Endothelial cell of umbilical vein (primary cell): ENCODE results near the gene SLCO3A1. TPM values are rescaled to one million over a fixed set of nuclear protein-coding genes. Genes with fewer than 3 reads are reported as not detected.

ENCODE experiments used
- BruUV-seq: library from RNA; stranded (reverse); fragments of 400-500 nt; replicated peaks from 2 replicates; lab custom pipeline; 2021; lab: Mats Ljungman, UMichigan
- CTCF ChIA-PET: fragments of 300-600, 350-600 bp; sonication (Branson Sonifier 250); formaldehyde crosslinking; loops from one replicate; lab custom pipeline; 2021; ENCODE audit warnings: antibody characterized with exemption, inconsistent platforms; lab: Charles Lee
- POLR2A ChIA-PET: fragments of 300-600, 350-600 bp; sonication (Branson Sonifier 250); formaldehyde crosslinking; loops from one replicate; lab custom pipeline; 2021; ENCODE audit warnings: antibody characterized with exemption, inconsistent platforms; lab: Charles Lee
- DNase-seq: peaks from one replicate; pipeline ENCODE4 v3.0.0-alpha.2; 2011; ENCODE audit warnings: low read depth, low spot score
- FAIRE-seq: peaks from 2 replicates; lab custom pipeline; 2011; peaks lifted over from hg19 to GRCh38; lab: Jason Lieb, UNC
- H2AFZ ChIP-seq: 2 replicates; pipeline ENCODE4 v1.6.0; 2012; ENCODE audit warnings: low read depth, low read length, control low read depth, inconsistent platforms
- H3K27ac ChIP-seq: 2 replicates; pipeline ENCODE4 v1.5.1; 2011; ENCODE audit warnings: low read depth, mild to moderate bottlenecking, control low read depth, low read length, moderate library complexity; ENCODE audit not compliant: insufficient read depth
- H3K27me3 ChIP-seq, 2 experiments: 2 replicates each; pipeline versions ENCODE4 v1.6.0 to v1.6.1; 2011; ENCODE audit warnings: low read length in 2 of 2, mixed read lengths in 1 of 2; ENCODE audit not compliant: control insufficient read depth in 2 of 2, insufficient read depth in 2 of 2
- H3K36me3 ChIP-seq, 2 experiments: 2 replicates in 1 of 2; 3 replicates in 1 of 2; pipeline ENCODE4 v1.5.1; 2011; ENCODE audit warnings: low read length in 2 of 2, mild to moderate bottlenecking in 1 of 2, moderate library complexity in 1 of 2; ENCODE audit not compliant: control insufficient read depth in 2 of 2, insufficient read depth in 2 of 2; ENCODE audit errors: extremely low read depth in 1 of 2
- H3K4me1 ChIP-seq: 3 replicates; pipeline ENCODE4 v1.5.1; 2011; ENCODE audit warnings: mild to moderate bottlenecking, low read length; ENCODE audit not compliant: control insufficient read depth, insufficient read depth; ENCODE audit errors: extremely low read depth
- H3K4me2 ChIP-seq: 2 replicates; pipeline ENCODE4 v1.6.1; 2011; ENCODE audit warnings: low read length, control low read depth, mixed read lengths; ENCODE audit not compliant: insufficient read depth
- H3K4me3 ChIP-seq, 3 experiments: fragments of 200-600 bp in 1 of 3; sonication (generic), shearing (Covaris generic) in 1 of 3; replicated peaks in 1 of 3; 2 replicates each; pipeline ENCODE4 v1.5.1; 2011 to 2016; ENCODE audit warnings: control low read depth in 3 of 3, low read length in 3 of 3, mild to moderate bottlenecking in 2 of 3, inconsistent platforms in 1 of 3, low read depth in 1 of 3, moderate library complexity in 1 of 3; ENCODE audit not compliant: insufficient read depth in 1 of 3
- H3K79me2 ChIP-seq: 2 replicates; pipeline ENCODE4 v1.6.0; 2012; ENCODE audit warnings: low read length, inconsistent platforms; ENCODE audit not compliant: control insufficient read depth, insufficient read depth
- H3K9ac ChIP-seq: replicated peaks from 2 replicates; pipeline ENCODE3; 2011; ENCODE audit warnings: low read length, control low read depth; ENCODE audit not compliant: insufficient read depth; ENCODE audit errors: extremely low read depth
- H3K9me1 ChIP-seq: replicated peaks from 3 replicates; pipeline ENCODE4 v1.6.0; 2011; ENCODE audit warnings: mild to moderate bottlenecking, low read length; ENCODE audit not compliant: control insufficient read depth, insufficient read depth; ENCODE audit errors: extremely low read depth
- H3K9me3 ChIP-seq: replicated peaks from 2 replicates; pipeline ENCODE4 v1.5.1; 2012; ENCODE audit warnings: low read length, inconsistent platforms; ENCODE audit not compliant: control insufficient read depth, insufficient read depth
- H4K20me1 ChIP-seq: replicated peaks from 2 replicates; pipeline ENCODE3; 2011; ENCODE audit warnings: mild to moderate bottlenecking, low read length; ENCODE audit not compliant: control insufficient read depth, insufficient read depth; ENCODE audit errors: extremely low read depth
- CTCF ChIP-seq, 2 donors: IDR thresholded peaks; 1 replicate in 1 of 2; 2 replicates in 1 of 2; pipeline ENCODE4 v1.5.1; 2011; ENCODE audit warnings: low read length in 2 of 2, mild to moderate bottlenecking in 2 of 2, moderate library complexity in 2 of 2, control low read depth in 1 of 2, inconsistent platforms in 1 of 2, low read depth in 1 of 2; ENCODE audit not compliant: insufficient read depth in 1 of 2; ENCODE audit errors: extremely low read depth in 1 of 2
- EZH2 ChIP-seq: IDR thresholded peaks from 2 replicates; pipeline ENCODE4 v1.6.1; 2012; ENCODE audit warnings: borderline replicate concordance, low read depth, mild to moderate bottlenecking, moderate library complexity, low read length, inconsistent platforms; ENCODE audit not compliant: severe bottlenecking
- FOS ChIP-seq: IDR thresholded peaks from 2 replicates; pipeline ENCODE4 v1.6.1; 2011; ENCODE audit warnings: mild to moderate bottlenecking, low read length, moderate library complexity, borderline replicate concordance; ENCODE audit not compliant: insufficient read depth
- GATA2 ChIP-seq: IDR thresholded peaks from 2 replicates; pipeline ENCODE4 v1.7.0; 2011; ENCODE audit warnings: low read depth, mild to moderate bottlenecking, moderate library complexity, mixed read lengths, low read length; ENCODE audit not compliant: insufficient read length, insufficient read depth
- JUN ChIP-seq: IDR thresholded peaks from 2 replicates; pipeline ENCODE4 v1.6.1; 2011; ENCODE audit warnings: borderline replicate concordance, low read depth; ENCODE audit not compliant: insufficient read length, insufficient read depth
- MAX ChIP-seq: IDR thresholded peaks from 2 replicates; pipeline ENCODE4 v1.6.1; 2011; ENCODE audit not compliant: insufficient read depth, insufficient read length
- MYC ChIP-seq: IDR thresholded peaks from one replicate; pipeline ENCODE4 v1.6.1; 2011; ENCODE audit warnings: mild to moderate bottlenecking, low read depth, low read length
- POLR2A ChIP-seq: IDR thresholded peaks from 2 replicates; pipeline ENCODE4 v1.6.1; 2012; ENCODE audit warnings: low read depth, mild to moderate bottlenecking, control low read depth, low read length
- POLR2AphosphoS5 ChIP-seq: IDR thresholded peaks from 2 replicates; pipeline ENCODE4 v1.6.1; 2012; ENCODE audit warnings: low read depth, mild to moderate bottlenecking, control low read depth, low read length, moderate library complexity; ENCODE audit not compliant: insufficient read depth
- dilution Hi-C: fragments of 300-500 bp; cut with MboI; formaldehyde crosslinking; loops from one replicate; pipeline ENCODE4 v1.15.0; 2019; ENCODE audit warnings: low sequenced_read_pairs; ENCODE audit not compliant: extremely low pct_ligation_motif_present
- intact Hi-C: fragments of 100-400 bp; cut with micrococcal nuclease; formaldehyde crosslinking; loops from one replicate; pipeline ENCODE4 v1.10.0; 2022
- polyA plus RNA-seq, 4 experiments: library from polyadenylated mRNA; depleted of rRNA in 3 of 4; stranded (reverse) in 3 of 4; unstranded in 1 of 4; fragments of >200 nt; gene quantifications; 2 replicates each; pipeline versions ENCODE4 v1.2.1 to v1.2.3, GENCODE V29; 2011 to 2012; ENCODE audit warnings: missing spikeins in 1 of 4
- total RNA-seq: library from RNA; stranded (reverse); gene quantifications from 2 replicates; pipeline ENCODE4 v1.2.3, GENCODE V29; 2021

The SLCO3A1 gene
- total and polyA plus RNA-seq, 2 donors (not counting 3 experiments of a cell fraction or from before 2014, with no cell fraction given) = 0.88 to 0.92 TPM

GRCh38 chr15:91950631-91951329 is 97.3 kb downstream of the SLCO3A1 start:
- Histone ChIP-seq H3K27me3 (no peaks in the 10 kb centered on the region), H3K4me3 (no peak overlapping the region), H2AFZ (no peak overlapping the region), H3K9me3 (no peaks in the 10 kb centered on the region), H3K9me1 (no peaks in the 10 kb centered on the region), H3K9ac (no peak overlapping the region), H3K4me2 (no peak overlapping the region), H3K27ac (no peak overlapping the region), H4K20me1 (no peaks in the 10 kb centered on the region), H3K36me3 (no peaks in the 10 kb centered on the region), H3K4me1 (no peaks in the 10 kb centered on the region), H3K79me2 (no peaks in the 10 kb centered on the region)
- dilution Hi-C loops (no loop called here), intact Hi-C loops (no loop called here)
- BruUV-seq = no TSS peak
- ChIA-PET CTCF (no interaction called here), POLR2A (no interaction called here)
- DNase-seq (no peak), FAIRE-seq (no peak)
- TF ChIP-seq JUN = no peak
- no peak for TF ChIP-seq POLR2A
- no peak for TF ChIP-seq CTCF (IDR thresholded peaks at IDR 0.05; ENCODE audit: extremely low read depth in 1 of 2, insufficient read depth in 1 of 2, low read depth in 1 of 2, low read length in 2 of 2)
- TF ChIP-seq EZH2 = no peak
- TF ChIP-seq MYC = no peak

- H3K27ac ChIP-seq = no peak overlapping the region
- no peak overlapping the region for H3K9ac ChIP-seq
- H3K27me3 ChIP-seq = no peaks in the 10 kb centered on the region
- H3K4me2 ChIP-seq = no peak overlapping the region
- H4K20me1 ChIP-seq = no peaks in the 10 kb centered on the region
- no peaks in the 10 kb centered on the region for H3K9me3 ChIP-seq
- no peaks in the 10 kb centered on the region for H3K79me2 ChIP-seq
- no peak for FAIRE-seq
- H3K4me1 ChIP-seq = no peaks in the 10 kb centered on the region
- DNase-seq = no peak
- ChIA-PET POLR2A (no interaction called here), CTCF (no interaction called here)
- BruUV-seq = no TSS peak
- H3K4me3 ChIP-seq = no peak overlapping the region
- intact Hi-C loops (no loop called here), dilution Hi-C loops (no loop called here)
- TF ChIP-seq JUN = no peak
- no peak for TF ChIP-seq POLR2A
- TF ChIP-seq CTCF (IDR thresholded peaks at IDR 0.05; ENCODE audit: extremely low read depth in 1 of 2, insufficient read depth in 1 of 2, low read depth in 1 of 2, low read length in 2 of 2) = no peak
- TF ChIP-seq FOS = no peak
- TF ChIP-seq MAX = no peak
- TF ChIP-seq EZH2 = no peak
- no peak for TF ChIP-seq MYC
- no peak for TF ChIP-seq POLR2AphosphoS5
- no peak for TF ChIP-seq GATA2
- no peak overlapping the region for H2AFZ ChIP-seq
- no peaks in the 10 kb centered on the region for H3K9me1 ChIP-seq
- H3K36me3 ChIP-seq = no peaks in the 10 kb centered on the region
These were observed 98.7 kb downstream of the SLCO3A1 start for GRCh38 chr15:91952216-91952615.
